ENCODE data around the gene RHBDF2. TPM values are rescaled to one million over a fixed set of nuclear protein-coding genes. Genes with fewer than 3 reads are reported as not detected.

Gene RHBDF2
- total and polyA plus RNA-seq, 2 donors (not counting 1 experiment from before 2014, with no cell fraction given) = 288 to 482 TPM

DNA sequence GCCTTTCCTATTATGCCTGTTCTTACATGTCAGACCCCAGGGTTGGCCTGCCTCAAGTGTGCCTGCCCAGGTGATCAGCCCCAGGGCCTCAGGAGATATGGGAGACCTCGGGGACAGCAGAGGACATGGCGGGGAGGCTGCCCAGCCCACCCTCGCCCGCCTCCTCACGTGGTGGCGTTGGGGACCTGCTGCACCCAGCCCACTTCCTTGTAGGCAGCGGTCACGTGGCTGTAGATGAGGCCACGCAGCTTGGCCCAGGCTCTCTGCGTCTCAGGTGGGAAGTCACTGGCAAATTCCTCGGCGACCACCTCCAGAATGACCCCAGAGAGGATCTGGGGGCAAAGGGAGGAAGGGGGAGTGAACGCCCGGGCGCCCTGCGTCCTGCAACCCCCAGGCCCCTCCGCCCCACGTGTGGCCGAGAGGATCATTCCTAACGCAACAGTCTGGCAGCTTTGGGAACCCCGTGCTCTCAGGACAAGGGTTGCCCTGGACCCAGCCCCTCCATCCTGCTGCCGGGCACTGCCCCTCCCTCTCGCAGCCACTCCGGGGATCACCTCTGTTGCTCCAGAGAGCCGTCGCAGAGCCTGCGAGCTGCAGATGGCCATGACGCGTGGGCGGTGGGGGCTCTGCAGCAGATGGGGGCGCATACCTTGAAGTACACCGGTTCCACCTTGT is 29.7 kb upstream of the RHBDF2 start:
- Mint-ChIP-seq H3K9me3 (ENCODE audit: insufficient read depth) (no peaks in the 10 kb centered on the region), H3K4me1 (peaks cover 48% of the 10 kb centered on the region), H3K4me3 (peak overlapping the region; percentile 67), H3K27ac (peak overlapping the region; percentile 89), H3K27me3 (no peaks in the 10 kb centered on the region)
- Histone ChIP-seq H3K27me3 (replicated peaks in 1 of 4; ENCODE audit: control extremely low read depth in 1 of 4, control insufficient read depth in 3 of 4, insufficient read depth in 4 of 4, low read length in 3 of 4) (peaks cover 0 to under 1% (median 0%) of the 10 kb centered on the region in 4 experiments), H3K4me1 (ENCODE audit: control insufficient read depth in 2 of 2, insufficient read depth in 2 of 2, low read length in 2 of 2) (peaks cover 42 to 50% of the 10 kb centered on the region in 2 donors), H3K9me3 (ENCODE audit: control extremely low read depth in 1 of 3, control insufficient read depth in 2 of 3, insufficient read depth in 1 of 3, low read length in 2 of 3) (no peaks in the 10 kb centered on the region), H4K20me1 (ENCODE audit: control insufficient read depth, insufficient read depth, low read length, poor library complexity, severe bottlenecking) (no peaks in the 10 kb centered on the region), H3K4me3 (ENCODE audit: control extremely low read depth in 1 of 5, extremely low read depth in 1 of 5, insufficient read depth in 1 of 5, low read depth in 2 of 5, low read length in 4 of 5) (no peak overlapping the region), H3K27ac (ENCODE audit: low read length in 2 of 2) (peak overlapping the region; percentile 97 to 99), H3K36me3 (replicated peaks in 1 of 2; ENCODE audit: control extremely low read depth in 1 of 2, control insufficient read depth in 1 of 2, extremely low read depth in 1 of 2, insufficient read depth in 2 of 2, low read length in 1 of 2) (no peaks in the 10 kb centered on the region), H3K79me2 (ENCODE audit: control insufficient read depth, insufficient read depth, low read length) (peaks cover 52% of the 10 kb centered on the region), H2AFZ (ENCODE audit: insufficient read depth, low read depth, low read length, poor library complexity, severe bottlenecking) (no peak overlapping the region), H3K9ac (ENCODE audit: low read length) (no peak overlapping the region), H3K4me2 (replicated peaks; ENCODE audit: low read depth, low read length, poor library complexity, severe bottlenecking) (peak overlapping the region; percentile 98)
- POLR2A ChIA-PET = no interaction called here
- DNase-seq = no peak
- no peak for TF ChIP-seq CTCF (IDR thresholded peaks at IDR 0.05)
- no peak for ATAC-seq (ENCODE audit: low read depth)
- CTCF ChIA-PET = interaction anchor here (0.9 to 5.2 kb wide), 2 partner anchors 15 to 42 kb away, joined by 4 to 52 read pairs; no protein-coding TSS in a partner anchor
- 74% methylated on average over 27 of the region's 32 CpGs for WGBS (ENCODE audit: insufficient coverage)
- intact Hi-C loops (cut with micrococcal nuclease) = no loop called here

- Mint-ChIP-seq H3K4me3 (peak overlapping the region; percentile 67), H3K9me3 (ENCODE audit: insufficient read depth) (no peaks in the 10 kb centered on the region), H3K4me1 (peaks cover 45% of the 10 kb centered on the region), H3K27me3 (no peaks in the 10 kb centered on the region), H3K27ac (peak overlapping the region; percentile 89)
- no peak overlapping the region for H3K4me3 ChIP-seq (ENCODE audit: control extremely low read depth in 1 of 5, extremely low read depth in 1 of 5, insufficient read depth in 1 of 5, low read depth in 2 of 5, low read length in 4 of 5)
- no peaks in the 10 kb centered on the region for H3K9me3 ChIP-seq (ENCODE audit: control extremely low read depth in 1 of 3, control insufficient read depth in 2 of 3, insufficient read depth in 1 of 3, low read length in 2 of 3)
- WGBS (ENCODE audit: insufficient coverage) = 93% methylated on average over 21 of the region's 23 CpGs
- peaks cover 49% of the 10 kb centered on the region for H3K79me2 ChIP-seq (ENCODE audit: control insufficient read depth, insufficient read depth, low read length)
- intact Hi-C loops (cut with micrococcal nuclease) = no loop called here
- H4K20me1 ChIP-seq (ENCODE audit: control insufficient read depth, insufficient read depth, low read length, poor library complexity, severe bottlenecking) = no peaks in the 10 kb centered on the region
- ATAC-seq (ENCODE audit: low read depth) (no peak), DNase-seq (no peak)
- no peaks in the 10 kb centered on the region for H3K36me3 ChIP-seq (replicated peaks in 1 of 2; ENCODE audit: control extremely low read depth in 1 of 2, control insufficient read depth in 1 of 2, extremely low read depth in 1 of 2, insufficient read depth in 2 of 2, low read length in 1 of 2)
- CTCF ChIA-PET = interaction anchor here (0.6 to 5.2 kb wide), 3 partner anchors 10 to 16 kb away, joined by 6 to 52 read pairs (median 11); partner anchors contain the start of gene PRCD
- peak overlapping the region; percentile 98 for H3K4me2 ChIP-seq (replicated peaks; ENCODE audit: low read depth, low read length, poor library complexity, severe bottlenecking)
- H2AFZ ChIP-seq (ENCODE audit: insufficient read depth, low read depth, low read length, poor library complexity, severe bottlenecking) = no peak overlapping the region
- peaks cover 42 to 50% of the 10 kb centered on the region in 2 donors for H3K4me1 ChIP-seq (ENCODE audit: control insufficient read depth in 2 of 2, insufficient read depth in 2 of 2, low read length in 2 of 2)
- POLR2A ChIA-PET = no interaction called here
- H3K9ac ChIP-seq (ENCODE audit: low read length) = peak overlapping the region; percentile 77
- no peak for TF ChIP-seq EZH2 (IDR thresholded peaks at IDR 0.05; ENCODE audit: borderline replicate concordance, insufficient read depth, low read depth, low read length, poor library complexity, severe bottlenecking)
- no peak for TF ChIP-seq CTCF (IDR thresholded peaks at IDR 0.05)
- peak overlapping the region; percentile 97 to 99 for H3K27ac ChIP-seq (ENCODE audit: low read length in 2 of 2)
- H3K27me3 ChIP-seq (replicated peaks in 1 of 4; ENCODE audit: control extremely low read depth in 1 of 4, control insufficient read depth in 3 of 4, insufficient read depth in 4 of 4, low read length in 3 of 4) = no peaks in the 10 kb centered on the region
These were observed 29.0 kb upstream of the RHBDF2 start for GRCh38 chr17:76530095-76530723.

All from B cell (primary cell).